Natural killer cell (primary cell): ENCODE data around the gene LGALSL. TPM values are rescaled to one million over a fixed set of nuclear protein-coding genes. Genes with fewer than 3 reads are reported as not detected.
A peak's percentile ranks its signal among the peaks of the same experiment; 100 is the strongest.

Experiments used
- ATAC-seq, 3 donors: fragments of 150-1000 bp in 2 of 3; fragments of 200-7000 bp in 1 of 3; cut with Tn5 transposase; 1 replicate in 1 of 3; 2 replicates in 2 of 3; pipeline ENCODE4 v1.10.0; 2021; ENCODE audit warnings: mild to moderate bottlenecking in 2 of 3, moderate library complexity in 2 of 3
- DNase-seq, 2 donors: peaks; one replicate each; pipeline versions ENCODE4 v3.0.0 to v3.0.0-alpha.2; 2013 to 2021; ENCODE audit warnings: mixed read lengths in 1 of 2
- H3K27ac ChIP-seq: one replicate; pipeline ENCODE4 v1.5.1; 2013; ENCODE audit warnings: mild to moderate bottlenecking, low read length
- H3K27me3 ChIP-seq: one replicate; pipeline ENCODE4 v1.6.1; 2013; ENCODE audit warnings: low read length; ENCODE audit not compliant: control insufficient read depth, insufficient read depth
- H3K36me3 ChIP-seq: one replicate; pipeline ENCODE4 v1.6.1; 2013; ENCODE audit warnings: low read length; ENCODE audit not compliant: control insufficient read depth, insufficient read depth
- H3K4me1 ChIP-seq: one replicate; pipeline ENCODE4 v1.6.1; 2013; ENCODE audit warnings: low read length; ENCODE audit not compliant: control insufficient read depth, insufficient read depth
- H3K4me3 ChIP-seq: one replicate; pipeline ENCODE4 v1.5.1; 2013; ENCODE audit warnings: low read length
- H3K9me3 ChIP-seq: one replicate; pipeline ENCODE4 v1.6.1; 2013; ENCODE audit warnings: low read length; ENCODE audit not compliant: control insufficient read depth, insufficient read depth
- H3K27ac Mint-ChIP-seq, 2 donors: one replicate each; pipeline ENCODE4 v1.8.0; 2022; ENCODE audit warnings: mild to moderate bottlenecking in 2 of 2, mixed read lengths in 2 of 2, moderate library complexity in 1 of 2
- H3K27me3 Mint-ChIP-seq, 2 donors: one replicate each; pipeline ENCODE4 v1.8.0; 2022; ENCODE audit warnings: low read depth in 2 of 2, mixed read lengths in 2 of 2
- H3K36me3 Mint-ChIP-seq: one replicate; pipeline ENCODE4 v1.8.0; 2022; ENCODE audit warnings: mixed read lengths
- H3K4me1 Mint-ChIP-seq, 2 donors: one replicate each; pipeline ENCODE4 v1.8.0; 2022; ENCODE audit warnings: mixed read lengths in 2 of 2
- H3K4me3 Mint-ChIP-seq: one replicate; pipeline ENCODE4 v1.8.0; 2022; ENCODE audit warnings: mild to moderate bottlenecking, moderate library complexity, mixed read lengths
- H3K9me3 Mint-ChIP-seq, 2 donors: one replicate each; pipeline ENCODE4 v1.8.0; 2022; ENCODE audit warnings: mixed read lengths in 2 of 2
- CTCF ChIP-seq: fragments of 200-600 bp; IDR thresholded peaks from one replicate; pipeline ENCODE4 v1.8.0; 2022; ENCODE audit warnings: antibody characterized with exemption
- WGBS: methylation state at CpG from one replicate; pipeline ENCODE4 v1.1.7; 2013; ENCODE audit warnings: missing lambda C conversion rate; ENCODE audit not compliant: insufficient coverage; 5-methylcytosine and 5-hydroxymethylcytosine counted together
- intact Hi-C: fragments of 100-400 bp; cut with micrococcal nuclease; formaldehyde crosslinking; loops from one replicate; pipeline ENCODE4 v1.14.2; 2022
- total RNA-seq, 4 donors: library from RNA; stranded (reverse); fragments of 120-200 nt in 1 of 4; gene quantifications; one replicate each; pipeline versions ENCODE4 v1.2.3 to v1.2.4, GENCODE V29; 2013 to 2022

LGALSL gene
- total RNA-seq, 3 donors from 2014 or later (not counting 1 experiment from before 2014, with no cell fraction given): 1.3 to 8.6 (median 2.0) TPM

- Histone ChIP-seq H3K27me3 (no peaks in the 10 kb centered on the region), H3K4me1 (peaks cover 7% of the 10 kb centered on the region), H3K36me3 (no peaks in the 10 kb centered on the region), H3K27ac (no peak overlapping the region), H3K9me3 (no peaks in the 10 kb centered on the region), H3K4me3 (no peak overlapping the region)
- Mint-ChIP-seq H3K4me1 (peaks cover 0 to 5% of the 10 kb centered on the region in 2 donors), H3K27me3 (peaks cover 0 to 11% of the 10 kb centered on the region in 2 donors), H3K36me3 (no peaks in the 10 kb centered on the region), H3K4me3 (no peak overlapping the region), H3K9me3 (no peaks in the 10 kb centered on the region), H3K27ac (no peak overlapping the region)
- no peak for TF ChIP-seq CTCF
- ATAC-seq (no peak), DNase-seq (no peak)
- WGBS: 83% methylated on average over 8 of the region's 8 CpGs
- intact Hi-C loops: no loop called here
Measured at GRCh38 chr2:64485961-64486360, 32.0 kb downstream of the LGALSL start.

- H3K4me1 Mint-ChIP-seq: peaks cover 0 to 5% of the 10 kb centered on the region in 2 donors
- no peak overlapping the region for H3K4me3 Mint-ChIP-seq
- Histone ChIP-seq H3K36me3 (no peaks in the 10 kb centered on the region), H3K9me3 (no peaks in the 10 kb centered on the region), H3K27ac (no peak overlapping the region), H3K4me3 (no peak overlapping the region), H3K4me1 (peaks cover 7% of the 10 kb centered on the region), H3K27me3 (no peaks in the 10 kb centered on the region)
- H3K36me3 Mint-ChIP-seq: no peaks in the 10 kb centered on the region
- 69% methylated on average over 7 of the region's 10 CpGs for WGBS
- DNase-seq: no peak
- no peak for TF ChIP-seq CTCF
- peaks cover 0 to 15% of the 10 kb centered on the region in 2 donors for H3K27me3 Mint-ChIP-seq
- H3K27ac Mint-ChIP-seq: no peak overlapping the region
- ATAC-seq: peak in 1 of 3 donors; percentile 7
- no peaks in the 10 kb centered on the region for H3K9me3 Mint-ChIP-seq
- intact Hi-C loops: loop anchor here (1.0 kb wide), 2 partner anchors 156 to 438 kb away; no protein-coding TSS in a partner anchor
Measured at GRCh38 chr2:64487256-64488049, 33.5 kb downstream of the LGALSL start.

GRCh38 chr2:64488050-64488974 is 34.4 kb downstream of the LGALSL start:
- Mint-ChIP-seq H3K4me3 (no peak overlapping the region), H3K27me3 (peaks cover under 1 to 15% of the 10 kb centered on the region in 2 donors), H3K27ac (no peak overlapping the region), H3K4me1 (peaks cover 0 to 5% of the 10 kb centered on the region in 2 donors), H3K36me3 (no peaks in the 10 kb centered on the region), H3K9me3 (no peaks in the 10 kb centered on the region)
- H3K27ac ChIP-seq: no peak overlapping the region
- H3K36me3 ChIP-seq: no peaks in the 10 kb centered on the region
- no peaks in the 10 kb centered on the region for H3K27me3 ChIP-seq
- intact Hi-C loops: loop anchor here (1.0 kb wide), 2 partner anchors 157 to 439 kb away; no protein-coding TSS in a partner anchor
- ATAC-seq: peak; percentile 79 to 93 (median 91)
- H3K4me1 ChIP-seq: peaks cover 7% of the 10 kb centered on the region
- 52% methylated on average over 20 of the region's 20 CpGs for WGBS
- no peak overlapping the region for H3K4me3 ChIP-seq
- peak; percentile 96 for TF ChIP-seq CTCF
- H3K9me3 ChIP-seq: no peaks in the 10 kb centered on the region
- DNase-seq: peak; percentile 68 to 88
